Limb (tissue), 2 donors: ENCODE results near the gene MRPL41.
"Not testable (repeated sequence)": the region's sequence is repeated elsewhere in the genome, so short reads cannot be mapped to it uniquely, and the experiment has no call there.

ENCODE experiments used
- DNase-seq, 2 donors: peaks; one replicate each; pipeline ENCODE4 v3.0.0-alpha.2; 2016; ENCODE audit errors: extremely low spot score in 2 of 2

The MRPL41 gene

GRCh38 chr9:137551264-137552021 lies at the start of gene MRPL41:
MRPL41 (plus strand) TSS chr9:137551879; CDS start chr9:137552082, 203 bp downstream.
- DNase-seq: peak; percentile 89 to 93

GRCh38 chr9:137502008-137502911 lies 49.4 kb upstream of the MRPL41 start:
- no peak for DNase-seq

GRCh38 chr9:137504432-137504777 lies 47.3 kb upstream of the MRPL41 start:
- no peak for DNase-seq

GRCh38 chr9:137505421-137506140 lies 46.1 kb upstream of the MRPL41 start:
- no peak for DNase-seq

DNA sequence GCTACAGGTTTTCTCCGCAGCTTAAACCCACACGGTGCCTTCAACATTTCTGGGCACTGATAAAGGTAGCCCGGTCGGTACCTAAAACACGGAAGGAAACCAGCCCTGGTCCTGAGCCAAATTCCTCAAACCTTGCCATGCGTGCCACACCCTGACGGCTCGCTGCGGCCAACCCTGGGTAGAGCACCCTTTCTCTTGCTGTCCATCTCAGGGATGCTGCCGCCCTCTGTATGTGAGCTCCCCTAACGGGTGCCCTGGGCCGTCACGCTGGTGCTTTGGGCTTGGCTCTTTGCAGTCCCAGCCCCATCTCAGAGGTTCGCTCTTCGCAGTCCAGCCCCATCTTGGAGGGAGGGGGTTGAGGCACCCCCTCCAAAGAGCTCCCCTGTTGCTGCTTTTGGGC lies 45.4 kb upstream of the MRPL41 start:
- no peak for DNase-seq

- no peak for DNase-seq
Measured at GRCh38 chr9:137506702-137507171, 44.9 kb upstream of the MRPL41 start.

DNA sequence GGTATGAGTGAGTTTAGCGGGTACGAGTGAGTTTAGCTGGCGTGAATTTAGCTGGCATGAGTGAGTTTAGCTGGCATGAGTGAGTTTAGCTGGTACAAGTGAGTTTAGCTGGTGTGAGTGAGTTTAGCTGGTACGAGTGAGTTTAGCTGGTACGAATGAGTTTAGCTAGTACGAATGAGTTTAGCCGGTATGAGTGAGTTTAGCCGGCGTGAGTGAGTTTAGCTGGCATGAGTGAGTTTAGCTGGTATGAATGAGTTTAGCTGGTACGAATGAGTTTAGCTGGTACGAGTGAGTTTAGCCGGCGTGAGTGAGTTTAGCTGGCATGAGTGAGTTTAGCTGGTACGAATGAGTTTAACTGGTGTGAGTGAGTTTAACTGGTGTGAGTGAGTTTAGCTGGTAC lies 42.5 kb upstream of the MRPL41 start:
- DNase-seq: no peak

- DNase-seq: not testable (repeated sequence)
Measured at GRCh38 chr9:137511126-137511525, 40.6 kb upstream of the MRPL41 start.

DNA sequence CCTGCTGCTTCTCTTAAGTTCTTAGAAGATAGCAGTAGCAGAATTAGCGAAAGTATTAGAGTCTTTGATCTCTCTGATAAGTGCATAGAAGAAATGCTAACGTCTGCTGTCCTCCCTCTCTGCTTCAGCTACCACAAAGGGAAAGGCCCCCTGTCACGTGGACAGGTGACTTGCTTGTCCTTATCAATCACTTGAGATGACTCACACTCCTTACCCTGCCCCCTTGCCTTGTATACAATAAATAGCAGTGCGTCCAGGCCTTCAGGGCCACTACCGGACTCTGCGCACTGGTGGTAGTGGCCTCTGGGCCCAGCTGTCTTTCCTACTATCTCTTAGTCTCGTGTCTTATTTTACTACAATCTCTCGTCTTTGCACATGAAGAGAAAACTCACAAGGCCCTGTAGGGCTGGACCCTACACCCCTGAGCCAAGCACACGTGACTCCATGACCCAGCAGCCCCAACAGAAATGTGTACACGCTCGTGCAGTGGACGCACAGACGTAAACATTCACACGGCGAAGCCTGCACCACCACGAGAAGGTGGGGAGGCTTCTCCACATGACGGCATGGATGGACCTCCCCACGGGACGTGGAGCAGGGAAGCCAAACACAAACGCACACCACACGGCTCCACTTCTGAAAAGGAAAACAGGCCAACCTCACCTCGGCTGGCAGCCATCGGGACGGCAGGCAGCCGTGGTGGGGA lies 39.8 kb upstream of the MRPL41 start:
- no peak for DNase-seq

GRCh38 chr9:137513136-137513535 lies 38.5 kb upstream of the MRPL41 start:
- not testable (repeated sequence) for DNase-seq

DNA sequence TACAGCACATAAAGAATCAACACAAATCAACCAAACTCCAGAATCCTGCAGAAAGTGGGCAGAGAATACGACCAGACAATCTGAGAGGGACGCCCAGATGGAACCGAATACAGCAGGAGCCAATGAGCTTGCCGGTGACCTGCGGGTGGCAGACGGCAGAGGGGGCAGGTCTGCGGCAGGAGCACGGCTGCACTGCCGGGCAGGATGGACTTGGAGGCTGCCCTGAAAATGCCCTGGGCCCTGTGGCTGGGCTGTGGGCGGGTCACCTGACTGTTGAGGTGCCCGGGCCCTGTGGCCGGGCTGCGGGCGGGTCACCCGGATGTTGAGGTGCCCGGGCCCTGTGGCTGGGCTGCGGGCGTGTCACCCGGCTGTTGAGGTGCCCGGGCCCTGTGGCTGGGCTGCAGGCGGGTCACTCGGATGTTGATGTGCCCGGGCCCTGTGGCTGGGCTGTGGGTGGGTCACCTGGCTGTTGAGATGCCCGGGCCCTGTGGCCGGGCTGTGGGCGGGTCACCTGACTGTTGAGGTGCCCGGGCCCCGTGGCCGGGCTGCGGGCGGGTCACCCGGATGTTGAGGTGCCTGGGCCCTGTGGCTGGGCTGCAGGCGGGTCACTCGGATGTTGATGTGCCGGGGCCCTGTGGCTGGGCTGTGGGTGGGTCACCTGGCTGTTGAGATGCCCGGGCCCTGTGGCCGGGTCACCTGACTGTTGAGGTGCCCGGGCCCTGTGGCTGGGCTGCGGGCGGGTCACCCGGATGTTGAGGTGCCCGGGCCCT lies 37.7 kb upstream of the MRPL41 start:
- not testable (repeated sequence) for DNase-seq

- no peak for DNase-seq
Measured at GRCh38 chr9:137514691-137515337, 36.9 kb upstream of the MRPL41 start.

- no peak for DNase-seq
Measured at GRCh38 chr9:137515338-137515724, 36.3 kb upstream of the MRPL41 start.

GRCh38 chr9:137516144-137516917 lies 35.3 kb upstream of the MRPL41 start:
- no peak for DNase-seq

DNA sequence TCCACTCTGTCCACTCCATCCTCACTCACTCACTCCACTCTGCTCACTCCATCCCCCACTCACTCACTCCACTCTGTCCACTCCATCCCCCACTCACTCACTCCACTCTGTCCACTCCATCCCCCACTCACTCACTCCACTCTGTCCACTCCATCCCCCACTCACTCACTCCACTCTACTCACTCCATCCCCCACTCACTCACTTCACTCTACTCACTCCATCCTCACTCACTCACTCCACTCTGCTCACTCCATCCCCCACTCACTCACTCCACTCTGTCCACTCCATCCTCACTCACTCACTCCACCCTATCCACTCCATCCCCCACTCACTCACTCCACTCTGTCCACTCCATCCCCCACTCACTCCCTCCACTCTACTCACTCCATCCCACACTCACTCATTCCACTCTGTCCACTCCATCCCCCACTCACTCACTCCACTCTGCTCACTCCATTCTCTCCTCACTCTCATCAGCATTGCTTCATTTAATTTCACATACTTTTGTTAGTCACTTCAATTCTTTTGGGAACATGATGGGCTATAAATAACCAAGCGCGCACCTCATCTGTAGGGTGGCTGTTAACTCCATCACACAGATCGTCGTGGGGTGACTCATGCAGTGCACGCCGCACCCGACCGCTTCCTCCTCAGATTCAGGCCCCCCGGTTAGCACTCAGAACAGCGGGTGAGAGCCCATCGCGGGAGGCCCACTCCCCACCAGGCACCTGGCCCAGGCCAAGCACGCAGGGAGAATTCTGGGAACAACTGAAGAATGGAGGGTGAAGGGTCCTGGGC lies 32.8 kb upstream of the MRPL41 start:
- not testable (repeated sequence) for DNase-seq

DNA sequence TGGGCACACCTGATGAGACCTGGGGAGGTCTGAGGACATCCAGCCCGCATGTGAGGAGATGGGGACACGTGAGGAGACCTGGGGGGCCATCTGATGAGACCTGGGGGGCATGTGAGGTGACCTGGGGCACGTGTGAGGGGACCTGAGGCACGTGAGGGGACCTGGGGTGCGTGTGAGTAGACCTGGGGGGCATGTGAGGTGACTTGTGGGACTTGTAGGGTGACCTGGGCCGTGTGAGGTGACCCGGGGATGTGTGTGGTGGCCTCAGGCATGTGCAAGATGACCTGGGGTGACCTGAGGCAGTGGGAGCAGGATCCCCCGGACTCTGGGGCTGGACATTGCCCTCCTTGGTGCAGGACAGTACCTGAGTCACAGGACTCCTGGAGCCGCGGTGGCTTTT lies 32.1 kb upstream of the MRPL41 start:
- no peak for DNase-seq

- no peak for DNase-seq
Measured at GRCh38 chr9:137520614-137521404, 30.9 kb upstream of the MRPL41 start.
